HG03378 (cell line): ENCODE data around the gene CST1.

ENCODE experiments used
- ATAC-seq: cut with Tn5 transposase; IDR thresholded peaks from one replicate; pipeline ENCODE4 v1.9.1; 2021; ENCODE audit warnings: mild to moderate bottlenecking, moderate library complexity; ENCODE audit not compliant: unreplicated experiment

CST1 gene

GRCh38 chr20:23710771-23711170 is 40.0 kb downstream of the CST1 start:
- ATAC-seq: no peak

GRCh38 chr20:23705895-23706294 is 44.8 kb downstream of the CST1 start:
- ATAC-seq: no peak

GRCh38 chr20:23702021-23702420 is 48.7 kb downstream of the CST1 start:
- no peak for ATAC-seq

- ATAC-seq: no peak
Measured at GRCh38 chr20:23700931-23701330, 49.8 kb downstream of the CST1 start.

- no peak for ATAC-seq
Measured at GRCh38 chr20:23697947-23698346, 52.8 kb downstream of the CST1 start.
